Measurements from ENCODE around the gene YBEY. TPM values are rescaled to one million over a fixed set of nuclear protein-coding genes. Genes with fewer than 3 reads are reported as not detected.

YBEY gene
- polyA plus RNA-seq, 3 donors = 4.1 to 8.6 (median 5.2) TPM

DNA sequence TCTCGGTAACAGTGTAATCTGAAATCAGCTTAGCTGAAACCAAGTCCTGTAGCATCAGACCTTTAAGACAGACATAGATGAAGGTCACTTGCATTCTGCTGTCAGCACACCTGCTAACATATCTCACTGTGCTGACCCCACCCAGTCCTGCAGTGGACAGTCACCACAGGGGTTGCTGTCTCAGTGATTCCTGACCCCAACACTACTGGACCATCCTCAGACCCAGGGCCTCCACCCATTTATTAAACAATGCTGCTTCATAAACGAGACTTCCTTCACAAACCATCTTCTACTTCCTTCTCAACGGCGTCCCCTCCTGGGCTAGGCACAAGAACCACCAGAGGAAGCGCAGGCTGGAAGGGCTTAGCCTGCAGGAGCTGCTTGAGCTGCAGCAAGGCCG, 39.8 kb upstream of the YBEY start:
- no peaks in the 10 kb centered on the region for H3K4me1 ChIP-seq (ENCODE audit: control insufficient read depth in 1 of 2, insufficient read depth in 2 of 2, low read length in 2 of 2)
- no peak overlapping the region for H2AFZ ChIP-seq (ENCODE audit: insufficient read depth, low read depth, low read length, poor library complexity, severe bottlenecking)
- DNase-seq = no peak
- peak overlapping the region in 2 of 7 donors; percentile 32 to 70 for H3K27ac Mint-ChIP-seq
- H3K4me1 Mint-ChIP-seq = peaks cover 2% of the 10 kb centered on the region
- H3K36me3 Mint-ChIP-seq = peaks cover 88 to 99% of the 10 kb centered on the region in 2 donors
- no peaks in the 10 kb centered on the region for H3K9me3 ChIP-seq (replicated peaks in 1 of 2; ENCODE audit: control insufficient read depth in 1 of 2, insufficient read depth in 1 of 2, low read length in 2 of 2)
- no peaks in the 10 kb centered on the region for H3K27me3 ChIP-seq (ENCODE audit: control insufficient read depth in 2 of 2, insufficient read depth in 2 of 2, low read length in 2 of 2)
- no peak for TF ChIP-seq CTCF (IDR thresholded peaks at IDR 0.05)
- no peaks in the 10 kb centered on the region for H3K27me3 Mint-ChIP-seq (ENCODE audit: low read depth in 3 of 3)
- WGBS (ENCODE audit: insufficient coverage) = 94% methylated on average over 6 of the region's 6 CpGs
- H3K27ac ChIP-seq (ENCODE audit: low read depth in 1 of 2, low read length in 2 of 2) = no peak overlapping the region
- no peak overlapping the region for H3K4me3 ChIP-seq (replicated peaks in 1 of 3; ENCODE audit: low read depth in 2 of 3, low read length in 3 of 3)
- intact Hi-C loops (cut with micrococcal nuclease) = no loop called here
- no peak overlapping the region for H3K4me2 ChIP-seq (replicated peaks; ENCODE audit: extremely low read depth, low read length, poor library complexity, severe bottlenecking)
- no peaks in the 10 kb centered on the region for H3K79me2 ChIP-seq (ENCODE audit: insufficient read depth, low read length)
- H3K9ac ChIP-seq (ENCODE audit: insufficient read depth, low read length, poor library complexity, severe bottlenecking) = no peak overlapping the region
- no peaks in the 10 kb centered on the region for H4K20me1 ChIP-seq (ENCODE audit: insufficient read depth, low read length)
- H3K4me3 Mint-ChIP-seq = no peak overlapping the region
- peaks cover 93 to 99% of the 10 kb centered on the region in 2 donors for H3K36me3 ChIP-seq (replicated peaks in 1 of 2; ENCODE audit: control insufficient read depth in 1 of 2, insufficient read depth in 2 of 2, low read length in 2 of 2)
- no peaks in the 10 kb centered on the region for H3K9me3 Mint-ChIP-seq

- Mint-ChIP-seq H3K36me3 (peaks cover 90 to 99% of the 10 kb centered on the region in 2 donors), H3K27ac (peak overlapping the region in 2 of 7 donors; percentile 46 to 68), H3K9me3 (peaks cover 0 to 3% (median 0%) of the 10 kb centered on the region in 7 donors), H3K4me1 (peaks cover 2% of the 10 kb centered on the region), H3K27me3 (ENCODE audit: low read depth in 3 of 3) (peaks cover 0 to 2% (median 1%) of the 10 kb centered on the region in 3 donors), H3K4me3 (no peak overlapping the region)
- Histone ChIP-seq H3K27me3 (ENCODE audit: control insufficient read depth in 2 of 2, insufficient read depth in 2 of 2, low read length in 2 of 2) (no peaks in the 10 kb centered on the region), H4K20me1 (ENCODE audit: insufficient read depth, low read length) (no peaks in the 10 kb centered on the region), H3K9me3 (replicated peaks in 1 of 2; ENCODE audit: control insufficient read depth in 1 of 2, insufficient read depth in 1 of 2, low read length in 2 of 2) (no peaks in the 10 kb centered on the region), H2AFZ (ENCODE audit: insufficient read depth, low read depth, low read length, poor library complexity, severe bottlenecking) (no peak overlapping the region), H3K79me2 (ENCODE audit: insufficient read depth, low read length) (no peaks in the 10 kb centered on the region), H3K4me3 (replicated peaks in 1 of 3; ENCODE audit: low read depth in 2 of 3, low read length in 3 of 3) (no peak overlapping the region), H3K4me2 (replicated peaks; ENCODE audit: extremely low read depth, low read length, poor library complexity, severe bottlenecking) (no peak overlapping the region), H3K4me1 (ENCODE audit: control insufficient read depth in 1 of 2, insufficient read depth in 2 of 2, low read length in 2 of 2) (no peaks in the 10 kb centered on the region), H3K36me3 (replicated peaks in 1 of 2; ENCODE audit: control insufficient read depth in 1 of 2, insufficient read depth in 2 of 2, low read length in 2 of 2) (peaks cover 92 to 99% of the 10 kb centered on the region in 2 donors), H3K9ac (ENCODE audit: insufficient read depth, low read length, poor library complexity, severe bottlenecking) (no peak overlapping the region), H3K27ac (ENCODE audit: low read depth in 1 of 2, low read length in 2 of 2) (peak overlapping the region in 1 of 2 donors; percentile 3)
- no peak for DNase-seq
- TF ChIP-seq CTCF (IDR thresholded peaks at IDR 0.05) = no peak
- intact Hi-C loops (cut with micrococcal nuclease) = no loop called here
- 100% methylated on average over 3 of the region's 3 CpGs for WGBS (ENCODE audit: insufficient coverage)
Measured at GRCh38 chr21:46247699-46248421, 38.3 kb upstream of the YBEY start.

Data from CD14-positive monocyte (primary cell).